HG02870 (cell line): Measurements from ENCODE around the gene SIRPA.

Experiments used
- ATAC-seq: cut with Tn5 transposase; IDR thresholded peaks from one replicate; pipeline ENCODE4 v1.9.1; 2021; ENCODE audit warnings: mild to moderate bottlenecking, moderate library complexity; ENCODE audit not compliant: unreplicated experiment

SIRPA gene

DNA sequence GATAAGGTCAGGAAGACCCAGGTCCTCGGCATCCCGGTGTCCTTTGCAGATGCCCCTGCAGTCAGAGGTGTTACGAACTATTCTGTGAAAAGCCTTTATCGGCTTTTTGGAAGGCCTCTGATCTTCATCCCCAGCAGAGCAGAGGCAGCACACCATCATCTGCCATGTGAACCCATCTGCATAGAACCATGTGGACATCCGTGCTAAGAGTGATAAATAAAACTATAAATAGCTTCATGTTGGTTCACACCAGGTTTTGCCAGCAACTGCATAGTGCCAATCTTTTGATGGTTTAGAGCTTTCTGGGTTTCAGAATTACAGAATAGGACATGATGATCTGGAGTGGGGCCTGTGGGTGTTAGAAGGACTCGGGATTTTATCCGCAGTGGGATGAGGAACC, 33.6 kb downstream of the SIRPA start:
- no peak for ATAC-seq

DNA sequence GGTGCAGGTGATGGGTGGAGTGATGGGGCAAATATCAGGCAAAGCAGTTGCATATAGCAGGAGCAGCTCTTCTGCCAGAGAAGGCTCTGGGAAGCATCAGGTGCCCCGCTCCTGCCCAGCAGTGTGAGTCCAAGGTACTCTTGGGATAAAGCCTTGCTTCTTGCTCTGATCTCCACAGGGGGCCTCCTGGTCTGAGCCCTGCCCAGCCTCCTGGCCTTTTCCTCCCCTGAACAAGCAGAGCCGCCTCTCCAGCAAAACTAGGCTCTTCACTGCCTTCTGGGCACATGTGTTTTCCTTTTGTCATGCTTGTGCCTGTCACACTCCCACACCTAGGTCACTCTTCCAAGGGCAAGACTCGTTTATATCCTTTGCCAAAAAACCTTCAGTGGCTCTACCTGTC, 34.3 kb downstream of the SIRPA start:
- no peak for ATAC-seq

DNA sequence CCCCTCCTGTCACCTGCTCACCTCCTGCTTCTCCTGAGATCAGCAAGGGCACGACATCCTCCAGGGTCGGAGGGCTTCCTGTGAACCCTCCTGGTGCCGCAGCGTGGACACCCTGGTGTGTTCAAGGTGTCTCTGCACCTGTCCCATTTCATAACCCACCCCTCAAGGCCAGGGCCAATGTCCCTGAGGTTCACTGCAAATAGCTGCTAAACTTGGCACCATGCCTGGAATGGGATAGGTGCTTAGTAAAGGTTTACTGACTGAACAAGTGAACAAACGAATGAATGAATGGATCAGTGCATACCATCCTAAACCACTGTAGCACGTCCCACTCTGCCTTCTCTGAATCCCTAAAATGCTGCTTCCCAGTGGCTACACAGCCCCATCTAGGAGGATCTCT, 35.0 kb downstream of the SIRPA start:
- no peak for ATAC-seq

DNA sequence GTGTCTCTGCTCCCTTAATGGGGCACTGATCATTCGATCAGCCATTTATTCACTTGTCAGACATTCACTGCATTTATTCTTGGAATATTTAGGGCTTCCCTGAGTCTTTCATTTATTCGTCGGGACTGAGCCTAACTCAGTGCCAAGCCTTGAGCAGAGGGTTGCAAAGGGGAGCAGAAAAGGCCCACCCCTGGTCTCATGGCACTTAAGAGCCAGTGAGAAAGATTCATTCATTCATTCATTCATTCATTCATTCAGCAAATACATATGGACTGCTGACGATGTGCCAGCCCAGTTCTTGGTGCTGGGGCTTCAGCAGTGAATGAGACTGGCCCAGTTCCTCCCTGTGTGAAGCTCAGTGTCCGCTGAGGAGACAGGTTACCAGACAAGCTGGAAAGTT, 36.6 kb downstream of the SIRPA start:
- ATAC-seq = no peak

DNA sequence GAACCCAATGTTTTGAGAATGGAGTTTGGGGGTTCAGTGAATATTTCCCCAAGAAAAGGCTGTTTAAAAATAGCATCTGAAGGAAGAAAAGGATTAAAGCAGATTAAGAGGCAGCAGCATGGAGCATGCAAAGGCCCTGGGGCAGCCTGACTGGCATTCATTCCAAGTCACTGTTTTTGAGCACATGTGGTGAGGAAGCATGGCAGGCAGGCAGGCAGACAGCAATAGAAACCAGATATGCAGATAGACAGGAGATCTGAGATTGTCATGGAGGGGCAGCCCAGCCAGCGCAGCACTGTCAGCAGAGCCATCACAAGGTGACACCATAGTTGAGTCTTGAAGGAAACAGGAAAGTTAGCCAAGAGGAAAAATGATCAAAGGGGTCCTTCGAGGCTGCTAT, 37.8 kb downstream of the SIRPA start:
- no peak for ATAC-seq

DNA sequence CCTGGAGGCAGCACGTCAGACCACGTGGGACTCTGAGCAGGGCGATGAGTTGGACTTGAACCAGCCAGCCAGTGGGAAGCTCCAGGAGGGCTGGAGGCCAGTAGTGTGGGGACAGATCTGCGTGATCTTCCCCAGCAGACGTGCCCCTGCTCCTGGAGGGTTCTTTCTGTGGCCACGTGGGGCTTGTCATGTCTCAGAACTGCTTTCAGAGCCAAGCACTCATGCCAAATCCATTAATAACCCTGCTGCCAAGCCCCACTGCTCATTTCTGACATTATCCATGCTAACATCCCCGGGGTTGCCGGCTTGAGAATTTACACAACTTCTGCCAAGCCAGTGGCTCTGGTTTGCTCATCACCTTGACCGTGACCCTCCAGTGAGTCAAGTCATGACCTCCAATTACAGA, 38.3 kb downstream of the SIRPA start:
- no peak for ATAC-seq

DNA sequence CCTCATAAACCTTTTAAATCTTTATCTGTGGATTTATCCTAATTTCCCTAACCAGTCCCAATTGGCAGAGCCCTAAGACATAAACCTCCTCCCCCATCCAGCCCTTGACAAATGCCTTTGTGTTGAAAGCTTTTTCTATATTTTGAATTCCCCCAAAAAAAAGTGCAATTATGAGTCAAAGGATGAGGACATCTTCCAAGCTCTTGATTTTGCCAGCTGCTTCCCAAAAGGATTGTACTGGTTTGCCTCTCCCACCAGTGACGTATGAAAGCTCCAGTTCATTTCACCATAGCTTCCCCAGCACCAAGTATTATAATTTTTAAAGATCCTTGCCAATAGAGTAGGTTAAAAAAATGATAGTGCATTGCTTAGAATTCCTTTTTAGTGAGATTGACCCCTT, 38.9 kb downstream of the SIRPA start:
- ATAC-seq = no peak

DNA sequence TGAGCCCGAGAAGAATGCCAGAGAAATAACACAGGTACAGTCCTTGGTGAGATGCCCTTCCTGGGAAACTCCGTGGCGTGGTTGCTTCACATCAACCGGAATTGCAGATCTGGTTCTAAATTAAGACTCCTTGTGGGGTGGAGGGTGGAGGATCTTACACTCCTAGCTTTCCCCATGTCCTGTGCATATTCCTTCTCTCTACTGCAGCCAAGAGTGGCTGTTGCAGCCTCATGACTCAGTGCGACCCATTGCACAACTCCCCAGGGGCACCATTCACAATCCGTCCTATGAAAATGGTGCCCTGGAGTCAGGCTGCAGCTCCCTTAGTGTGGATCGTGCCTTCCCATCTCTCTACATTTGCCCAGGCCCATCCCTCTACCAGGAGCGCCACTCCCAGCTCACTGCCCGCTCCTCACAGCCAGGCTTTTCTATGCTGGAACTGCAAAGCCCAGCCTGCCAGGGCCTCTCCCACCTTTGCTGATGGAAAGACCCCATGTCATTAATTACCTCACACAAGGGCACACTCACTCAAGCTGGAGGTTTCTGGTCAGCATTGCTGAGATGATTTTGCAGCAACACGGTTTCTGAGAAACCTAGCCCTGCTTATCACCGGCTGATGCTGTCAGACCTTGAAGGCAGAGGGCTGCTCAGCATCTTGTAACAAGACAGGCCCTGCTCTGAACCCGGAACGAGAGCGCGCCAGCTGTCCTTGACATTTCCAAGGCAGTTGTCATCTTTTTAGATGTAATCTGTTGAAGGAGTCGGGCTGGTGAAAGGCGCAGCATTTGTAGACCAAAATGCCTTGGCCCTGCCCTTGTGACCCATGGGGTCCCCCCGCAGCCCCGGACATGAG, 39.7 kb downstream of the SIRPA start:
- no peak for ATAC-seq

DNA sequence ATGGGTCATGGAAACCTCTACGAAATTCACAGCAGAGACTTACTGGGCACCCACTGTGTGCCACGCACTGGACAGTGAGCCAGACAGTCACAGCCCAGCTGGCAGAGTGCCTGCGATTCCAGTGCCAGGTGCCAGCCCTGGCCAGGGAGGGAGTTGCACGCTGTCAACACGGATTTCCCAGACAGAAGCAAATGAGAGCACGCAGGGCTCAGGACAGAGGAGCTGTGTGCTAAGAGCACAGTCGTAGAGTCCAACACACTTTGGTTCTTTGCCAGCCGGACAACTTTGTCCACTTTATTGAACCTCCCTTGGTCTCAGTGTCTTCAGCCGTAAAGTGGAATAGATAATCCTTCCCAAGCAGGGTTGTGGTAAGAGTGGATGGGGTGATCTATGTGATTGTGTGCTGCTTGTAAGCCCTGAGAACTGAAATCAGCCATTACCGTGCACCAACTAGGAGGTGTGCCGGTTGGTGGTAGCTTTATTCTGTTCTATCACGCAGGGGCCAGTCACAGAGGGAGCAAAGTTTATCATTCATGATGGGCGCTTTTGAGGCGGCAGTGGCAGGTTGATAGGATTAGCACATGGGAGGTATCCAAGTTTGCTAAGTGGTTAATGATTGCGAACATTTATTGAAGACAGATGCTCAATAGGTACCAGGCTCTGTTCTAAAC, 40.6 kb downstream of the SIRPA start:
- no peak for ATAC-seq

DNA sequence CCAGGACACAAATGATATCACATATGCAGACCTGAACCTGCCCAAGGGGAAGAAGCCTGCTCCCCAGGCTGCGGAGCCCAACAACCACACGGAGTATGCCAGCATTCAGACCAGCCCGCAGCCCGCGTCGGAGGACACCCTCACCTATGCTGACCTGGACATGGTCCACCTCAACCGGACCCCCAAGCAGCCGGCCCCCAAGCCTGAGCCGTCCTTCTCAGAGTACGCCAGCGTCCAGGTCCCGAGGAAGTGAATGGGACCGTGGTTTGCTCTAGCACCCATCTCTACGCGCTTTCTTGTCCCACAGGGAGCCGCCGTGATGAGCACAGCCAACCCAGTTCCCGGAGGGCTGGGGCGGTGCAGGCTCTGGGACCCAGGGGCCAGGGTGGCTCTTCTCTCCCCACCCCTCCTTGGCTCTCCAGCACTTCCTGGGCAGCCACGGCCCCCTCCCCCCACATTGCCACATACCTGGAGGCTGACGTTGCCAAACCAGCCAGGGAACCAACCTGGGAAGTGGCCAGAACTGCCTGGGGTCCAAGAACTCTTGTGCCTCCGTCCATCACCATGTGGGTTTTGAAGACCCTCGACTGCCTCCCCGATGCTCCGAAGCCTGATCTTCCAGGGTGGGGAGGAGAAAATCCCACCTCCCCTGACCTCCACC, 42.2 kb downstream of the SIRPA start:
- no peak for ATAC-seq

DNA sequence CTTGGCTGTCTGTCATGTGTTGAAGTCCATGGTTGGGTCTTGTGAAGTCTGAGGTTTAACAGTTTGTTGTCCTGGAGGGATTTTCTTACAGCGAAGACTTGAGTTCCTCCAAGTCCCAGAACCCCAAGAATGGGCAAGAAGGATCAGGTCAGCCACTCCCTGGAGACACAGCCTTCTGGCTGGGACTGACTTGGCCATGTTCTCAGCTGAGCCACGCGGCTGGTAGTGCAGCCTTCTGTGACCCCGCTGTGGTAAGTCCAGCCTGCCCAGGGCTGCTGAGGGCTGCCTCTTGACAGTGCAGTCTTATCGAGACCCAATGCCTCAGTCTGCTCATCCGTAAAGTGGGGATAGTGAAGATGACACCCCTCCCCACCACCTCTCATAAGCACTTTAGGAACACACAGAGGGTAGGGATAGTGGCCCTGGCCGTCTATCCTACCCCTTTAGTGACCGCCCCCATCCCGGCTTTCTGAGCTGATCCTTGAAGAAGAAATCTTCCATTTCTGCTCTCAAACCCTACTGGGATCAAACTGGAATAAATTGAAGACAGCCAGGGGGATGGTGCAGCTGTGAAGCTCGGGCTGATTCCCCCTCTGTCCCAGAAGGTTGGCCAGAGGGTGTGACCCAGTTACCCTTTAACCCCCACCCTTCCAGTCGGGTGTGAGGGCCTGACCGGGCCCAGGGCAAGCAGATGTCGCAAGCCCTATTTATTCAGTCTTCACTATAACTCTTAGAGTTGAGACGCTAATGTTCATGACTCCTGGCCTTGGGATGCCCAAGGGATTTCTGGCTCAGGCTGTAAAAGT, 43.5 kb downstream of the SIRPA start:
- no peak for ATAC-seq

DNA sequence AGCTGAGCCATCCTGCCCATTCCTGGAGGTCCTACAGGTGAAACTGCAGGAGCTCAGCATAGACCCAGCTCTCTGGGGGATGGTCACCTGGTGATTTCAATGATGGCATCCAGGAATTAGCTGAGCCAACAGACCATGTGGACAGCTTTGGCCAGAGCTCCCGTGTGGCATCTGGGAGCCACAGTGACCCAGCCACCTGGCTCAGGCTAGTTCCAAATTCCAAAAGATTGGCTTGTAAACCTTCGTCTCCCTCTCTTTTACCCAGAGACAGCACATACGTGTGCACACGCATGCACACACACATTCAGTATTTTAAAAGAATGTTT, 44.0 kb downstream of the SIRPA start:
- no peak for ATAC-seq

DNA sequence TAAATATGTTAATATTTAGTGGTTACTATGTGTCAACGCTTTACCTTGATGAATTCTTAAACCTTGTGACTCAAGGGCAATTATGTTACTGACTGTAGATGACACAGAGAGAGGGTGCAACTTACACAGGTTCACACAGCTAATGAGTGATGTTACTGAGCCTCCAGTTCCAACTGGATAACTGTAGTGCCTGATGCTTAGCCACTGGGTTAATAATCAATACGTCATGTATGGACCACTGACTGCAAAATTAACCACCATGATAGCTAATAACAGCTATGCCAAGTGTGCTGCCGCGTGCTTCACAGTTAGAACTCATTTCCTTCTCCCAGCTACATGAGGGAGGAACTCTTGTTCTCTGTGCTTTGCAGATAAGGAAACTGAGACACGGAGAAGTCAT, 45.4 kb downstream of the SIRPA start:
- ATAC-seq = no peak

DNA sequence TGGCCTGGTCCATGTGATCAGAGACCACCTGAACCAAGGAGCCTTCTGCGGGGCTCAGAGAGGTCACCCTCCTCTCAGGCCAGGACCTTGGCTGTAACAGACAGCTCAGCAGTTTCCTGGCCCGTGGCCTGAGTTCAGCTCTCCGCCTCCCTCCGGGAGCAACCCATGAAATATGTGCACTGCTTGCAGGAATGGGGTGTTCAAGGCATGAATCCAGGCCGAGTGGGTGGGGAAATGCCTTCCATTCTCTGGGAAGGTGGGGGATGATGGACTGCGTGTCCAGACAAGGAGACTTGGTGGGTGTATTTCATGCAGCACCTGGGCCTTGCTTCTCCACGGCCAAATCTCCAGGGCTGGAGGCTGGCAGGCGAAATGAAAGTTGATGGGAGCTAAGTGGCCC, 46.0 kb downstream of the SIRPA start:
- no peak for ATAC-seq

DNA sequence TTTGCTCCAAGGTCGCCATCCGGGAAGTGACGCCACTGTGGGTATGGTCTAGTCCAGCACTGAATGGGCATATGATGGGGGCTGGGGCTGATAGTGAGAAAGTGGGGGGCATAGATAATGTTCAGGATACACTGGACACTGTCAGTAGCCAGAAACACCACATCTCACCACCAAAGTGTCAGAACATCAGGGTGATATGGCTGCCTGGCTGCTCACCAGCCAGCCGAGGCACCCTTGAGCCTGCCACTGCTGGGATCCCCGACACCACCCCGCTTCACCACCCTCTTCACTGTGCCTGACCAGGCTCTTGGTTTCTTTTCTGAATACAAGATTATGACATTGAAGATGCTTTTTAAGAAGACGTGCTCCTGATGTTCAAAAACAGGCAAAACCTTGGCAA, 46.9 kb downstream of the SIRPA start:
- no peak for ATAC-seq

DNA sequence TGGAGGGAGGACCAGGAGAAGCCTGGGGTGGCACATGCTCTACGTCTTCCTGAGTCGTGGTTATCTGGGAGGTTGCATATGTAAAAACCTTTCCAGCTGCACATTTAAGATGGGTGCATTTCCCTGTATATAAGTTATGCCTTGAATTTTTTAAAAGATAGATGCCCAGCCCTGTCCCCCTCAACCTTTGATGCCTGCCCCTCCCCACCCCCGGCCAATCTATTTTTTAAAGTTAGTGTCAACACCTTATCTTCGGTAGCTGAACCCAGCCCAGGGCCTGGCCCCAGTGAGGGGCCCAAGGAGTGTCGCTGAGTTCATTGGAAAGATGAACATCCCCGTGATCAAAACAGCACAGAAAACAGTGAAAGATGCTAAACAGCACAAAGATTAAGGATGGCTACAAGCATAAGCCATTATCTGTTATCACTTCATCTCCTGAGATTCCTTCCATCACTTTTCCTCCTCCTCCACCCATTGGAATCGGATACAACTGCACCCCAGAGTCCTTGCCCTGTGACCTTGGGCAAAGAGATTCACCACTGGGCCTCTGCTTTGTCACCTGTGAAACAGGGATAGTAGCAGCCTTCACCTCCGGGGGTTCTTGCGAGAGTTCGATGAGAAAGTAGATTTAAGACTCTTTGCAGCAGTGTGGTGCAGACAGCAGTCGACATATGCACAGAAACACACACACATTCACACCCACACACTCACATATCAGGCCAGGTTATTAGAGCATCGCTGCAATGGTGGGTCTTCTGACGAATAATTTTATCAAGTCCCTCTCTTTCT, 47.5 kb downstream of the SIRPA start:
- no peak for ATAC-seq

DNA sequence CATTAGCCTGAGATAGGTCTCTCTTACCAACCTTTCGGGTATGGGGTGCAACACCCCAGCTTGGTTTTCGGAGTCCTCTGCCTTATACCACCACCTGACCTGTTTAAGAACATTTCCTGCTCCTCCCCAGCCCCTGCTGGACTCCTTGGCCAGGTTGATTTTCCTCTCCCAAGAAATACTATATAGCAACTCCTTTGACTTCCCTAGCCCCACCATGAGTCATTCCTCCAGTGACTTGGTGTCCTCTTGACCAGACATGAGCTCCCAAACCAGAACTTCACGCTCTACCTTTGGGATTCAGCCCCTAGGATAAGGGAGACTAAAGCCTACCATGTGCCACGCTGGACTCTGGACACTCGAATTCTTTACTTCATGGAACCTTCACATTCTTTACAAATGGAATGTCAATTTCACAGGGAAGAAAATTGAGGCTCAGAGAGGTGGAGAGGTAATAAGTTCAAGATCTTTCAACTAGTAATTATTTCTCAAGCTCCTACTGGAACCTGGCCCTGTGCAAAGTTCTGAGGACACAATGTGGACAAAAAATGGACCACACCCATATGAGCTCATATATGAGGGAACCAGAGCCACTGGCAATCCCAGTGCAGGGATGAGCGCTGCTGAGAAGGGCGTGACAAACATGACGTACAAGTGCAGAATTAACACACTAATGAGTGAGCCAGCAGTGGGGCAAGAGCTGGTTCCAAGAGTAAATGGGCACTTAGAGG, 48.2 kb downstream of the SIRPA start:
- ATAC-seq = no peak

DNA sequence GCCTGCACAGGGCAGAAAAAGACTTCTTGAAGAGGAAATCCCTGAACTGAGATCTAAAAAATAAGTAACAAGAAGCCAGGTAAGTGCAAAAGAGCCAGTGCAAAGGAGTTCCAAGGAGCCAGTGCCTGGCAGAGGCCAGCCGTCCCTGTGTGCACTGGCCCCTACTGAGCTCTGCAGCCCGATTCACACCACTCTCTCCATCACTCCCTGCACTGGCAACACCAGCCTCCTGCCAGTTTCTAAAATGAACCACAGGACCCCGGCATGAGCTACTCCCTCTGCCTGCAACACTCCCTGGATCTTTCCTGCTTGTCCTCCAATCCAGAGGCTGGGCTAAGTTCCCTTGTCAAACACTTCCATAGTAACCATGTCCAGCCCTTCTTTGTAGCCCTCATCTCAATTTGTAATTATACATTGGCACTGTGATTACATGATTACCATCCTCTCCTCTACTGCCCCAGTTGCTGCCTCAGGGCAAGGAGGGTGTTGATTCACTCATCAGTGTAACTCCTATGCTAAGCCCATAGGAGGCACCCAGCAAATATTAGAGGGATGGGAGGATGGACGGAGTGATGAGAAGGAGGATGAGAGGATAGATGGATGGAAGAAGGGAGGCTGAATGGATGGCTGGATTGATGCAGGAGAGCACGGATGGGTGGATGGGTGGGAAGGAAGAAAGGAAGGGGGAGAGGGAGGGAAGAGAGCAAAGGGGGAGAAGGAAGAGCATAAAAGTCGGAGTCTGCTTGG, 49.3 kb downstream of the SIRPA start:
- ATAC-seq = no peak

DNA sequence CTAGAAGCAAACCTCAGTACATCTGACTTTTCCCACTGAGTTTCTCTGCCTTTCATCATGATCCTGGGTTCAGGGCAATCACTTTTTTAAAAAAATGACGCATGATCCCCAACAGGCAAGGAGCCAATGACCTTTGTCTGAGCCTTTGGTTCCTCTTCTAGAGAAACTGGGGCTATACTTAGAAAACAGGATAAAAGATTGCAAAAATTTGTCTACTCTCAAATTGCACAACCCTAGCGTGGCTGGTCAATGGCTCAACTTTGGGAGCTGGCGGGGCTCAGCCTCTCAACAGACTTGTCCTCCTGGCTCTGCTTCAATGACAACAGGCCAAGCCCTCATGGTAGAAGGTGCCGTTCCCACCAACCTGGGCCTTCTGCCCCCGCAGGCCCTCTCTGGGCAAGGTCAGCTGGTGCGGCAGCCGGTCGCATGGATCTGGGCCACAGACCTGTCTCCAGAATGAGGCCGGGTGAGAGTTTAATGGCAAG, 50.0 kb downstream of the SIRPA start:
- no peak for ATAC-seq
